Lower leg skin (tissue), 3 donors: Measurements from ENCODE around the gene MTM1.

Source experiments
- CTCF ChIP-seq, 3 donors: fragments of 450-650 bp; IDR thresholded peaks; one replicate each; pipeline ENCODE4 v1.5.1; 2016; ENCODE audit warnings: antibody characterized with exemption in 3 of 3, mild to moderate bottlenecking in 3 of 3, moderate library complexity in 2 of 3
- POLR2A ChIP-seq, 2 donors: fragments of 450-650 bp; IDR thresholded peaks; one replicate each; pipeline ENCODE4 v1.6.1; 2016 to 2017; ENCODE audit warnings: antibody characterized with exemption in 2 of 2, mild to moderate bottlenecking in 1 of 2, moderate library complexity in 1 of 2

- TF ChIP-seq CTCF (IDR thresholded peaks at IDR 0.05) (no peak), POLR2A (IDR thresholded peaks at IDR 0.05) (no peak)
Observed at GRCh38 chrX:150692296-150692695, 123.9 kb downstream of the MTM1 start.
